ENCODE measurements around the gene CCDC88A. TPM values are rescaled to one million over a fixed set of nuclear protein-coding genes. Genes with fewer than 3 reads are reported as not detected.
"Not testable (repeated sequence)": the region's sequence is repeated elsewhere in the genome, so short reads cannot be mapped to it uniquely, and the experiment has no call there.

Gene CCDC88A, protein sequence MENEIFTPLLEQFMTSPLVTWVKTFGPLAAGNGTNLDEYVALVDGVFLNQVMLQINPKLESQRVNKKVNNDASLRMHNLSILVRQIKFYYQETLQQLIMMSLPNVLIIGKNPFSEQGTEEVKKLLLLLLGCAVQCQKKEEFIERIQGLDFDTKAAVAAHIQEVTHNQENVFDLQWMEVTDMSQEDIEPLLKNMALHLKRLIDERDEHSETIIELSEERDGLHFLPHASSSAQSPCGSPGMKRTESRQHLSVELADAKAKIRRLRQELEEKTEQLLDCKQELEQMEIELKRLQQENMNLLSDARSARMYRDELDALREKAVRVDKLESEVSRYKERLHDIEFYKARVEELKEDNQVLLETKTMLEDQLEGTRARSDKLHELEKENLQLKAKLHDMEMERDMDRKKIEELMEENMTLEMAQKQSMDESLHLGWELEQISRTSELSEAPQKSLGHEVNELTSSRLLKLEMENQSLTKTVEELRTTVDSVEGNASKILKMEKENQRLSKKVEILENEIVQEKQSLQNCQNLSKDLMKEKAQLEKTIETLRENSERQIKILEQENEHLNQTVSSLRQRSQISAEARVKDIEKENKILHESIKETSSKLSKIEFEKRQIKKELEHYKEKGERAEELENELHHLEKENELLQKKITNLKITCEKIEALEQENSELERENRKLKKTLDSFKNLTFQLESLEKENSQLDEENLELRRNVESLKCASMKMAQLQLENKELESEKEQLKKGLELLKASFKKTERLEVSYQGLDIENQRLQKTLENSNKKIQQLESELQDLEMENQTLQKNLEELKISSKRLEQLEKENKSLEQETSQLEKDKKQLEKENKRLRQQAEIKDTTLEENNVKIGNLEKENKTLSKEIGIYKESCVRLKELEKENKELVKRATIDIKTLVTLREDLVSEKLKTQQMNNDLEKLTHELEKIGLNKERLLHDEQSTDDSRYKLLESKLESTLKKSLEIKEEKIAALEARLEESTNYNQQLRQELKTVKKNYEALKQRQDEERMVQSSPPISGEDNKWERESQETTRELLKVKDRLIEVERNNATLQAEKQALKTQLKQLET (N-terminal part only)
- polyA plus RNA-seq (2013, experiment 1 of 4) = 80.6 TPM
- 85.3 TPM for polyA plus RNA-seq (2013, experiment 2 of 4)
- 72.6 TPM for polyA plus RNA-seq (2013, experiment 3 of 4)
- 74.8 TPM for polyA plus RNA-seq (2013, experiment 4 of 4)

DNA sequence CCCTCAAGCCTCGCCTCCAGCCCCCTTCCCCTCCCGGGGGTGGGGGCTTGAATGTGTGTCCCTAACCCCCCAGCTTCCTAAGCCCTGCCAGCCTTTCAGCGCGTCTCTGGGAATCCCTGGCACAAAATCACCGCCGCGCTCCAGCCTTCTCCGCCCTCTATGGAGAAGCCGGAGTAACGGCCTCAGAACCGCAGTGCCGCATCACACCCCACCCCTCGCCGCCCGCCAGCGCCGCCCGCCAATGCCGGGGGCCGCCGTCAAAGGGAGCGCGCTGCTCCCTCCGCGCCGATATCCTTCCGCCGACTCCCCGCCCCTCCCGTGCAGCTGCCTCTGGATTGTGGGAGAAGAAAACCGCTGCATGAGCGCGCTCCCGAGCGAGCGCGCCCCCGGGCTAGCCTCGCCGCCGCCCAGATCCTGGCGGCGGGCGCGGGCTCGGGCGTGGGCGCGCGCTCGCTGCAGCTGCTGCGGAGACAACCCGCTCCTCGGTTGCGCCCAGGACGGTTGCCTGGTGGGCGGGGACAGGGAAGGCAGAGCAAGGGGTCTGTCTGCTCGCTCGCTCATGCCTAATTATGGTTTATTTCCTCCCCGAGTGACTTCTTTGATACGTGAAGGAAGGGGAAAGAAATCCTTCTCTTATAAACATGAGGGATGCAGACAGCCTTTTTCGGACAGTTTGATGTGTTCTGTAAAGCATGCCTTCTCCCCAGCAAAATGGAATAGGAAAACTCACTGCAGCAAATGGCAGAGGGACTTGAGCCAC, at the start of gene CCDC88A:
Gene CCDC88A (minus strand): TSS at position 178 of the 760 bp plus-strand sequence. CDS start 777 bp downstream, outside the sequence.
- 0% methylated on average over 62 of the region's 62 CpGs for WGBS, 2 experiments
- no peaks in the 10 kb centered on the region for H3K36me3 ChIP-seq (ENCODE audit: control insufficient read depth, insufficient read depth, low read length)
- H3K4me1 ChIP-seq (ENCODE audit: control insufficient read depth, insufficient read depth, low read length) = no peaks in the 10 kb centered on the region
- no peaks in the 10 kb centered on the region for H3K9me3 ChIP-seq (ENCODE audit: control insufficient read depth, low read length)
- no peaks in the 10 kb centered on the region for H3K27me3 ChIP-seq (ENCODE audit: control insufficient read depth, insufficient read depth, low read length, poor library complexity, severe bottlenecking)
- H3K27ac ChIP-seq (ENCODE audit: insufficient read depth, low read depth, low read length, poor library complexity, severe bottlenecking) = peak within 1 kb of the TSS; percentile 81
- H3K4me3 ChIP-seq (ENCODE audit: insufficient read depth, low read depth, low read length) = peak within 1 kb of the TSS; percentile 67

DNA sequence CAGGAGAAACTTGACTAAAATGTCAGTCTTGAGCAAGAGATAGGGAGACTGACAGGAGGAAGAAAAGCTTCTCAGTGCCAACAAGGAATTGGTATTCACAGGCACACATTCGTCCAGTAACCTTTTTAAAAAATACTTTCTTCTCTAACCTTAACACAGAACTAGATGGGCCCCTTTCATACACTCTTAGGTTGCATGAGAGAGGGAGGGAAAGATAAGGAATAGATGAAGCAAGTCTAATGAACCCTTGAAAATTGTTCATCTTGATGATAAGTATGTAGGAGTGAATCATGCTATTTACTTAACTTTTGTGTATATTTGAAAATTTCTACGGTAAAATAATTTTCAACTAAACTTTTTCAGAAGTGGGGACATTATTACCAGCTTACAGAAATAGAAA, 42.0 kb upstream of the CCDC88A start:
- no peaks in the 10 kb centered on the region for H3K4me1 ChIP-seq (ENCODE audit: control insufficient read depth, insufficient read depth, low read length)
- H3K27me3 ChIP-seq (ENCODE audit: control insufficient read depth, insufficient read depth, low read length, poor library complexity, severe bottlenecking) = no peaks in the 10 kb centered on the region
- H3K4me3 ChIP-seq (ENCODE audit: insufficient read depth, low read depth, low read length) = no peak overlapping the region
- H3K9me3 ChIP-seq (ENCODE audit: control insufficient read depth, low read length) = no peaks in the 10 kb centered on the region
- no peaks in the 10 kb centered on the region for H3K36me3 ChIP-seq (ENCODE audit: control insufficient read depth, insufficient read depth, low read length)
- WGBS, 2 experiments = 83% methylated on average over 2 of the region's 2 CpGs; no CpG with 5 or more reads in 1 of the 2 experiments
- no peak overlapping the region for H3K27ac ChIP-seq (ENCODE audit: insufficient read depth, low read depth, low read length, poor library complexity, severe bottlenecking)

DNA sequence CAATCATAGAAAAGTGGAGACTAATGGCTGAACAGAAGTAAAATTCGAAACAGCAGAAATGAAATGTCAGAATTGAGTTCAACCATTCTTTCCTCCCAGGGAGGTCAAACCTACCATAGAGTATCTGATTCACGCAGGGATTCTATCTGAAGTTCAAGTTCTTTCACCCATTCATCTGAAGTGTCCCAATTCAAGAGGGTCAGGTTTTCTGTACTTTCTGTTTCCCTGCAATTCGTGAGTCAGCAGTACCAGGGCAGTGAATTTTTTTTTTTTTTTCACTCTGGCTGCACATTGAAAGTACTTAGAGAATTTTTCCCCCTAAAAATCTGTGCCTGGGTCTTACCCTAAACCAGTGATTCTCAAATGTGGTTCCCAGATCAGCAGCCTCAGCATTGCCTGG, 40.9 kb upstream of the CCDC88A start:
- H3K36me3 ChIP-seq (ENCODE audit: control insufficient read depth, insufficient read depth, low read length) = no peaks in the 10 kb centered on the region
- H3K27ac ChIP-seq (ENCODE audit: insufficient read depth, low read depth, low read length, poor library complexity, severe bottlenecking) = no peak overlapping the region
- H3K27me3 ChIP-seq (ENCODE audit: control insufficient read depth, insufficient read depth, low read length, poor library complexity, severe bottlenecking) = no peaks in the 10 kb centered on the region
- 92 to 93% methylated on average over 3 of the region's 3 CpGs for WGBS, 2 experiments
- H3K4me1 ChIP-seq (ENCODE audit: control insufficient read depth, insufficient read depth, low read length) = no peaks in the 10 kb centered on the region
- H3K4me3 ChIP-seq (ENCODE audit: insufficient read depth, low read depth, low read length) = no peak overlapping the region
- H3K9me3 ChIP-seq (ENCODE audit: control insufficient read depth, low read length) = no peaks in the 10 kb centered on the region

DNA sequence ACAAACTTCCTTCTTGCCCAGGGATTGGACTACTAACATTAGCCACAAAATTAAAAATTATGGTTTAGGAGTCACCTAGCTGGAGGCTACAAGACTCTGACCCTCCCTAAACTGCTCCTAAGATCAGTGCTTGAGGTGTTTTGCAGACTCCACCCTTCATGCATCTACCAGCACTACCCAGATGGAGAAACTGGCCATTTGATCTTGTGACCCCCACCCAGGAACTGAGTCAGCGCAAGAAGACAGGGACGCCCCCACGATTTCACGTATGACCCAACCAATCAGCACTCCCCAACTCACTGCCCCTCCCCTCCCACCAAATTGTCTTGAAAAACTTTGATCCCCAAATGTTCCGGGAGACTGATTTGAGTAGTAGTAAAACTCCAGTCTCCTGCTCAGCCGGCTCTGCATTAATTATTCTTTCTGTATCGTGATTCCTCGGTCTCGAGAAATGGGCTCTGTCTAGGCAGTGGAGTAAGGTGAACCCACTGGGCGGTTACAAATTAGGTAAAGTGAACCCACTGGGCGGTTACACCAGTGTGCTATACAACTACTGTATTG, 40.1 kb upstream of the CCDC88A start:
- no peak overlapping the region for H3K27ac ChIP-seq (ENCODE audit: insufficient read depth, low read depth, low read length, poor library complexity, severe bottlenecking)
- WGBS, 2 experiments = 89 to 90% methylated on average over 11 of the region's 11 CpGs

DNA sequence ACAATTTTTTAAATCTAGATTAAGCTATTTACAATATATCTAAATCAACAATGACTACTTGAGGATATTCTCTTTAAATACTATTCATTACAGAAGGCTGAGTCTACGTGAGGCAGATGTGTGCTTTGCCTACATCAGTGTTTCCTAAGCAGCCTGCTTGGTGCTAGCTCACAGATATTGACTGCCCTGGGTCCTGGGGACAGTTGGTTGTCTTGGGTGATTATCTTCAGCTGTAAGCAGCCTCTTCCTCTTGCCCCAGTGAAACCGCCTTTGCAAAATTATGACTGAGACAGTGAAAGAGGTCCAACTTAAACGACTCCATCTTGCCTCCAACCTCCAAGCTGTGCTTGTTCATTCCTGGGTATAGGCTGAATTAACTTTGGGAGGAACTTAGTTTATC, 39.6 kb upstream of the CCDC88A start:
- Histone ChIP-seq H3K9me3 (ENCODE audit: control insufficient read depth, low read length) (no peaks in the 10 kb centered on the region), H3K36me3 (ENCODE audit: control insufficient read depth, insufficient read depth, low read length) (no peaks in the 10 kb centered on the region), H3K27me3 (ENCODE audit: control insufficient read depth, insufficient read depth, low read length, poor library complexity, severe bottlenecking) (no peaks in the 10 kb centered on the region), H3K27ac (ENCODE audit: insufficient read depth, low read depth, low read length, poor library complexity, severe bottlenecking) (no peak overlapping the region), H3K4me3 (ENCODE audit: insufficient read depth, low read depth, low read length) (no peak overlapping the region), H3K4me1 (ENCODE audit: control insufficient read depth, insufficient read depth, low read length) (no peaks in the 10 kb centered on the region)
- 87 to 94% methylated on average over 3 of the region's 3 CpGs for WGBS, 2 experiments

More for the DNA sequence above, 40.1 kb upstream of the CCDC88A start:
- H3K36me3 ChIP-seq (ENCODE audit: control insufficient read depth, insufficient read depth, low read length) = no peaks in the 10 kb centered on the region
- no peaks in the 10 kb centered on the region for H3K4me1 ChIP-seq (ENCODE audit: control insufficient read depth, insufficient read depth, low read length)
- H3K9me3 ChIP-seq (ENCODE audit: control insufficient read depth, low read length) = no peaks in the 10 kb centered on the region
- no peaks in the 10 kb centered on the region for H3K27me3 ChIP-seq (ENCODE audit: control insufficient read depth, insufficient read depth, low read length, poor library complexity, severe bottlenecking)
- no peak overlapping the region for H3K4me3 ChIP-seq (ENCODE audit: insufficient read depth, low read depth, low read length)

DNA sequence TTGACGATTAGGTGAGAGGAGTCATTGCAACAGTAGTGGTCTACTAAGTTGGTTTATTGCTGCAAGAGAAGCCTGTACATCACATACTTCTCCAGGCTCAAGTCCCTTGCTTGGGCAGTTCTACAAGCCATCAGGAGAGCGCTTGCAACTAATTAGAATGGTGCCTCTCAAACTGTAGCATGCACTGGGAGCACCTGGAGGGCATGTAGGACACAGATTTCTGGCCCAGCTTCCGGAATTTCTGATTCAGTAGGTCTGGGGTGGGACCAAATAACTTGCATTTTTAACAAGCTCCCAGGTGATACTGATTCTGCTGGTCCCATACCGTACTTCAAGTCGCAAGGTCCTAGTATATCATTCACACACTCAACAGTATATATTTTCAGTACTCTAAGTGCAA, 34.5 kb upstream of the CCDC88A start:
- no peaks in the 10 kb centered on the region for H3K9me3 ChIP-seq (ENCODE audit: control insufficient read depth, low read length)
- no peak overlapping the region for H3K4me3 ChIP-seq (ENCODE audit: insufficient read depth, low read depth, low read length)
- H3K4me1 ChIP-seq (ENCODE audit: control insufficient read depth, insufficient read depth, low read length) = no peaks in the 10 kb centered on the region
- H3K36me3 ChIP-seq (ENCODE audit: control insufficient read depth, insufficient read depth, low read length) = no peaks in the 10 kb centered on the region
- H3K27me3 ChIP-seq (ENCODE audit: control insufficient read depth, insufficient read depth, low read length, poor library complexity, severe bottlenecking) = no peaks in the 10 kb centered on the region
- WGBS, 2 experiments = 88 to 94% methylated on average over 5 of the region's 5 CpGs
- H3K27ac ChIP-seq (ENCODE audit: insufficient read depth, low read depth, low read length, poor library complexity, severe bottlenecking) = no peak overlapping the region

DNA sequence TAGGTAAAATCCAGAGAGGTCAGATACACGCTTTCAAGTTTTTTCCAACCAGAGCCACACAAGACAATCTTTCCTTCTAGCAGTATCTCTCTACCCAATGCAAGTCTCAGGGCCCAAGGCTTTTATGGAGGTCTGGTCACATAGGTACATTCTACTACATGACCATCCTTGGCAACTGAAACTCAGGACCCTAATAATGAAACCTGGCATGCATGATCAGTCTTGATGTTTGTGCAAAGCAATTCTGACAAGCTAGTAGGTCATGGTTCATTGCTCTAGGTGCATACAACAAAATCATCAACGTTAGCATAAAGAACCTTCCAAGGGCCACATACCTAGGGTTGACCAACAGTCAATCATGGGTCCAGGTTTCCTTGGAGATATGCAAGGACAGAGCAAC, 33.2 kb upstream of the CCDC88A start:
- Histone ChIP-seq H3K9me3 (ENCODE audit: control insufficient read depth, low read length) (no peaks in the 10 kb centered on the region), H3K4me3 (ENCODE audit: insufficient read depth, low read depth, low read length) (no peak overlapping the region), H3K27ac (ENCODE audit: insufficient read depth, low read depth, low read length, poor library complexity, severe bottlenecking) (no peak overlapping the region), H3K4me1 (ENCODE audit: control insufficient read depth, insufficient read depth, low read length) (no peaks in the 10 kb centered on the region), H3K36me3 (ENCODE audit: control insufficient read depth, insufficient read depth, low read length) (no peaks in the 10 kb centered on the region), H3K27me3 (ENCODE audit: control insufficient read depth, insufficient read depth, low read length, poor library complexity, severe bottlenecking) (no peaks in the 10 kb centered on the region)
- 90 to 93% methylated on average over 2 of the region's 2 CpGs for WGBS, 2 experiments

DNA sequence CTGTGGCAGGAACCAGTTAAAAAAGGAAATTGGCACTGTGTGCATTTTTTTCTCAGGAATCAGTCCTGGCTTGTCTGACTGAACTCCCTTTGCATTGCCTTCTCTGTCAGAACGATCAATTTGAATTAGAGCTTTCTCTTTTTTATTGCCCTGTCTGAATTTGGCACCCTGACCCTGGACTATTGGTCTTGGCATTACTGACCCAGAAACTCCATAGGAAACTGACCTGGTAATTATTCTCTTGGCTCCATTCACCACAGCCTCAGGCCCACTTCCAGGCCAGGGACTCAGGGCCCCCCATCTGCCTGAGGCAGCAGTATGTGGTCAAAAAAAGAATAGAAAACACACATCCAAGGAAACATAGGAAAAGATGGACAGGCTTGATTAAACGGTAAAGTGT, 32.0 kb upstream of the CCDC88A start:
- Histone ChIP-seq H3K27ac (ENCODE audit: insufficient read depth, low read depth, low read length, poor library complexity, severe bottlenecking) (no peak overlapping the region), H3K4me1 (ENCODE audit: control insufficient read depth, insufficient read depth, low read length) (no peaks in the 10 kb centered on the region), H3K27me3 (ENCODE audit: control insufficient read depth, insufficient read depth, low read length, poor library complexity, severe bottlenecking) (no peaks in the 10 kb centered on the region), H3K36me3 (ENCODE audit: control insufficient read depth, insufficient read depth, low read length) (no peaks in the 10 kb centered on the region), H3K9me3 (ENCODE audit: control insufficient read depth, low read length) (no peaks in the 10 kb centered on the region), H3K4me3 (ENCODE audit: insufficient read depth, low read depth, low read length) (no peak overlapping the region)
- 91 to 93% methylated on average over 1 to 2 of the region's 2 CpGs for WGBS, 2 experiments

DNA sequence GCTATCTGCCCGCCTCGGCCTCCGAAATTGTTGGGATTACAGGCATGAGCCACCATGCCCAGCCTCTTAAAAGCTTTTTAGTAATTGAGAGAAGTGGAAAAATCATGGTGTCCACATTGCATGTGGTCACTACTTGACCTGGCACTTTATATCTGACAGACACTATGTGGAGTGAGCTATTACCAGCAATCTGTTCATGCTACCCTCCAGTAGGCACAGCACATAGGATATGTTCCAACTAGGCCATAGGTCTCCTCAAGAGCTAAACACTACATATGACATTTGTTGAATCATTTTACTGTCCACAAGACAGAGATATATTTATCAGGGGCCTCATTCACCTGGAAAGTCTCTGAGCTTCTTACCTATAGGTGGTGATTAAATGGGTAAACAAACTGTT, 30.4 kb upstream of the CCDC88A start:
- not testable (repeated sequence) for H3K27me3 ChIP-seq (ENCODE audit: control insufficient read depth, insufficient read depth, low read length, poor library complexity, severe bottlenecking); H3K4me1 ChIP-seq (ENCODE audit: control insufficient read depth, insufficient read depth, low read length); H3K36me3 ChIP-seq (ENCODE audit: control insufficient read depth, insufficient read depth, low read length); H3K4me3 ChIP-seq (ENCODE audit: insufficient read depth, low read depth, low read length); H3K27ac ChIP-seq (ENCODE audit: insufficient read depth, low read depth, low read length, poor library complexity, severe bottlenecking); H3K9me3 ChIP-seq (ENCODE audit: control insufficient read depth, low read length)
- 95 to 96% methylated on average over 3 of the region's 3 CpGs for WGBS, 2 experiments
